ENCODE results near the gene CD180. TPM values are rescaled to one million over a fixed set of nuclear protein-coding genes. Genes with fewer than 3 reads are reported as not detected.
A peak's percentile ranks its signal among the peaks of the same experiment; 100 is the strongest.
"Not testable (repeated sequence)": the region's sequence is repeated elsewhere in the genome, so short reads cannot be mapped to it uniquely, and the experiment has no call there.

The CD180 gene
- polyA plus RNA-seq, 3 donors, result 0.57 to 0.97 (median 0.70) TPM

- no peak for DNase-seq
Measured at GRCh38 chr5:67190410-67190809, 6.2 kb downstream of the CD180 start.

GRCh38 chr5:67189931-67190330 is 6.7 kb downstream of the CD180 start:
- no peak for DNase-seq

- no peak for DNase-seq
Measured at GRCh38 chr5:67189079-67189354, 7.6 kb downstream of the CD180 start.

- DNase-seq, result no peak
Measured at GRCh38 chr5:67188274-67189078, 8.1 kb downstream of the CD180 start.

- DNase-seq, result no peak
Measured at GRCh38 chr5:67187006-67187715, 9.4 kb downstream of the CD180 start.

- DNase-seq, result no peak
Measured at GRCh38 chr5:67183859-67184258, 12.7 kb downstream of the CD180 start.

- DNase-seq, result peak; percentile 37
Measured at GRCh38 chr5:67182301-67182790, 14.3 kb downstream of the CD180 start.

GRCh38 chr5:67181648-67182221 is 14.9 kb downstream of the CD180 start:
- DNase-seq, result peak; percentile 46

- DNase-seq, result peak; percentile 42
Measured at GRCh38 chr5:67179697-67180361, 16.8 kb downstream of the CD180 start.

- DNase-seq, result no peak
Measured at GRCh38 chr5:67178966-67179365, 17.6 kb downstream of the CD180 start.

- no peak for DNase-seq
Measured at GRCh38 chr5:67178085-67178484, 18.5 kb downstream of the CD180 start.

GRCh38 chr5:67176936-67177335 is 19.7 kb downstream of the CD180 start:
- no peak for DNase-seq

GRCh38 chr5:67173959-67174358 is 22.6 kb downstream of the CD180 start:
- DNase-seq, result no peak

- not testable (repeated sequence) for DNase-seq
Measured at GRCh38 chr5:67173351-67173750, 23.2 kb downstream of the CD180 start.

- no peak for DNase-seq
Measured at GRCh38 chr5:67170767-67171166, 25.8 kb downstream of the CD180 start.

- DNase-seq, result no peak
Measured at GRCh38 chr5:67168069-67168468, 28.5 kb downstream of the CD180 start.

GRCh38 chr5:67166460-67167285 is 29.9 kb downstream of the CD180 start:
- no peak for DNase-seq

- peak; percentile 85 for DNase-seq
Measured at GRCh38 chr5:67165526-67166459, 30.8 kb downstream of the CD180 start.

- no peak for DNase-seq
Measured at GRCh38 chr5:67164856-67165525, 31.6 kb downstream of the CD180 start.

All from renal pelvis (tissue), 4 donors.